Amniotic stem cell (primary cell): ENCODE measurements around the gene ITPK1.

Experiments
- DNase-seq: peaks from one replicate; lab custom pipeline; 2025; lab: John Stamatoyannopoulos, UW

ITPK1 gene

DNA sequence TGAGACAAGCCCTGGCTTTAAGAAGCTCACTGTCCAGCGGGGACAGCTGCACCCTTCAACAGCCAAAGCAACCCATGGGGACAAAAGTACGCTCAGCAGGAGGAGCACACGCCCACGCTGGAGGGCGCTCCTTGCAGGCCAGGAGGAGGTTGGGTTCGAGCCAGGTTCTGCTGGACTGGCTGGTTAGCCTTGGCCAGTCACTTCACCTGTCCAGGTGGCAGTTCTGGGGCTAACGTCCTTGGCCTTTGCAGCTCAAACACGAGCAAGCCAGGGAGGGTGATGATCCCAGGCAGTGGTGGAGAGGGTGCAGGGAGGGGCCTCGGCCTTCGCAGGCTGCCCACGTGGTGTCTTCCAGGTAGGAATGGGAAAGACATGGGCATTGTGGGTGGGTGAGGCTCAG is 179.6 kb downstream of the ITPK1 start:
- no peak for DNase-seq

DNA sequence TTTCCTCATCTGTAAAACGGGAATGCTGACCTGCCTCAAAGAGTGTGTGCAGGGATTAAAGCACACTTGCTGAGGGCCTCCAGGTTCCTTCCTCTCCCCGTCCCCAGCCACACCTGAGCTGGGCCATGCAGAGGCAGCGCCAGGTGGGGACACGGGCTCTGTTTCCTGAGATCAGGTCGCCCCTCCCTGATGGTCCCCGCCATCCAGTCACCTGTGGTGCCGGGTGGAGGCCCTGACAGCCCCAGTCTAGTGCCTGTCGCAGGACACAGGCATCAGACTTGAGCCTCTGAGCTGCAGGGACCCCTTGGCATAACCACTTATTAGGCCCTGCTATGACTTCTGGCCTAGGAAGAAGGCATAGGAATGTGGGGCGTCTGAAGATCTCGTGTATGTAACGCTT is 180.3 kb downstream of the ITPK1 start:
- DNase-seq: no peak

DNA sequence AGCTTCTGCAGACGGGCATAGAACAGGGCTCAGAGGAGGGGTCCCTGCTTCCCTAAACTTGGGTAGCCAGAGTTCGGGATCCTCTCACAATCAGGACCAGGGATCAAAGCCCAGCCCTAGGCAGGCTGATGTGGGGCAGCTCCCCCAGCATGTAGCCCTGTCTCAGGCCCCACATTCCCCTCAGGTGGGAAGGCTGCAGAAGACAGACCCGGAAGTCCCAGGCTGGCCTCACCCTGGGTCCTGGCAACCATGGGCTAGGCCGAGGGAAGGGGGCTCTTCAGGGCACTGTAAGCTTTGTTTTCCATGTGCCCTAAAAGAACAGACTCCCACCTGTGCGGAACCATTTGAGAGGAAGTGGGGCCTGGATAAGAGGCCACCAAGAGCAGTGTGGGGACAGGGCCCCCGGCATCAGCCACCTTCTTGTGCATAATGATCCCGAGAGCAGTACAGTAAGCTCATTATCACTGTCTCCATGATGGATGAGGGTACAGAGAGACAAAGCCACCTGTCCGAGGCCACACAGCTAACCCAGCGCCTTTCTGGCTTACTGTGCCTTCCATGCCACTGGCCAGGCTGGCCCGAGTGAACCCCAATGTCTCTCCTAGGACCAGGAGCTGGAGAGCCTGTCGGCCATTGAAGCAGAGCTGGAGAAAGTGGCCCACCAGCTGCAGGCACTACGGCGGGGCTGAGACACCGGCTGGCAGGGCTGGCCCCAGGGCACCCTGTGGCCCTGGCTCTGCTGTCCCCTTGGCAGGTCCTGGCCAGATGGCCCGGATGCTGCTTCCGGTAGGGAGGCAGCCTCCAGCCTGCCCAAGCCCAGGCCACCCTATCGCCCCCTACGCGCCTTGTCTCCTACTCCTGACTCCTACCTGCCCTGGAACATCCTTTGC is 181.3 kb downstream of the ITPK1 start:
- DNase-seq: no peak

DNA sequence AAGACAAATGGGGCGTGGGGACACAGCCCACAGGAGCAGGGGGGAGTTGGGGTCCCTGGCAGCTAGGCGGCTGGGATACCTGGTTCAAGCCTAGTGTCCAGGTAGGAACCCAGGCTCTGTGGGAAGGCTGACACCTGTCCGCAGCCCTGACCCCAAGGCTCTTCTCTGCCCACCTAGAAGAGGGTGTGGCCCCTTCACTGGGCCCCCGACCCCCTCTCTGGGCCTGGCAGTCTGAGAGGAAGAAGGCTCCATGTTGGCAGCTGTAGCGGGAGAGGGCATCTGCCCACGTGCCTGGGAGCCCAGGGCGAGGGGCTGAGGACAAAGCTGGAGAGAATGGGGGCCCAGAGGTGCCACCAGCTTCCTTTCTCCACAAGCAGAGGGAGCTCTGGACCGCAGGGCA is 182.2 kb downstream of the ITPK1 start:
- DNase-seq: no peak

DNA sequence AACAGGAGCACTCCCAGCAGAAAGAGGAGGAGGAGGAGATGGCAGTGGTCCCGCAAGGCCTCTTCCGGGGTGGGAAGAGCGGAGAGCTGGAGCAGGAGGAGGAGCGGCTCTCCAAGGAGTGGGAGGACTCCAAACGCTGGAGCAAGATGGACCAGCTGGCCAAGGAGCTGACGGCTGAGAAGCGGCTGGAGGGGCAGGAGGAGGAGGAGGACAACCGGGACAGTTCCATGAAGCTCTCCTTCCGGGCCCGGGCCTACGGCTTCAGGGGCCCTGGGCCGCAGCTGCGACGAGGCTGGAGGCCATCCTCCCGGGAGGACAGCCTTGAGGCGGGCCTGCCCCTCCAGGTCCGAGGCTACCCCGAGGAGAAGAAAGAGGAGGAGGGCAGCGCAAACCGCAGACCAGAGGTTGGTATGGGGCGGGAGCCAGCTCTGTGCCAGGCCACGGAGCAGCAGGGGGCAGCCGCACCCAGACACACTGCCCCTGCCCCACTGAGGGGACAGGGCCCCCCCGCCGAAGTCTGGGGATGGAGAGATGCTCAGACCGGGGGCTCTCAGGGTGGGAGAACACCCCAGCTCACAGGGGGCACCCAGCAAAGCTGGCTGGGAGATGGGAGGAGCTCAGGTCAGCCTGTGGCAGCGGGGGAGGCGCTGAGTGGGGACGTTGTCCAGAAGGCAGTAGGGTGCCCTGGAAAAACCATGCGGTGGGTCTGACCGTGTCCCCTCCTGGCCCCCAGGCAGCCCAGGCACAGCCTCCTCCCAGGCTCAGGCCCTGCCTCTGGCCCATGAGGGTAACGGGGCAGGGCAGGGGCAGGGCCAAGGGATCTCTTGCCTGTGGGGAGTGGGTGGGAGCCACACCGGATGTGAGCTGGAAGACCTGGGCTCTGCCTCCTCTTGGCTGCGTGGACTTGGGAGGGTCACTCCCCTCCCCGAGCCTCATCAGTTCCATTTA is 183.0 kb downstream of the ITPK1 start:
- DNase-seq: no peak

DNA sequence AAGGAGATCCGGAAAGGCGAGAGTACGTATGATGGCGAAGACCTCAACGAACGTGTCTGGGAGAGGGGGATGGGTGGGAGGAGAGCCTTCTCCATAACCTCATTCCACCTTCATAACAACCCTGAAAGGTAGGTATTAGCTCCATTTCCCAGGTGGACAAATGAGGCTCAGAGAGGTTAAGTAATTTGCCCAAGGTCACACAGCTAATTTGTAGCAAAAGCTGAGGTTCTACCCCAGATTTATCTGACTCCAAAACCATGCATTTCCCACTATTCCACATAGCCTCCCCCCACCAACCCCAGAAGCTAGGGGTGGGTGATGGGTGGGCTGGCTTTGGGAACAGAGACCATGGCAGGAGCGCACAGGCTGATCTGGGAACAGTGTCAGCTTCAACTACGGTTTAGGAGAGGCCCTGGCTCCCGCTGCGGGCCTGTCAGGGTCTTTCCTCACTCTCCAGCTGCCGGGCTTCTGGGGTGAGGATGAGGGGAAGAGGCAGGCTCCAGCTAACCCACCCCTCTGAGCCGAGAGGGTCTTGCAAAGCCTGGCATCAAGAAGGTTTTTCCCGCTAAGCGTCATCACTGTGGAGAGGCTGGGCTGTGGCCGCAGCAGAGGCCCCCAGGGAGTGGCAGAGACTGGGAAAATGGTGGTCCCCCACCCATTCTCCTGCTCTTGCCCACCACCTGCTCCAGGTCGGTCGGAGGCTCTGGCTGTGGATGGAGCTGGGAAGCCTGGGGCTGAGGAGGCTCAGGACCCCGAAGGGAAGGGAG is 183.9 kb downstream of the ITPK1 start:
- no peak for DNase-seq

DNA sequence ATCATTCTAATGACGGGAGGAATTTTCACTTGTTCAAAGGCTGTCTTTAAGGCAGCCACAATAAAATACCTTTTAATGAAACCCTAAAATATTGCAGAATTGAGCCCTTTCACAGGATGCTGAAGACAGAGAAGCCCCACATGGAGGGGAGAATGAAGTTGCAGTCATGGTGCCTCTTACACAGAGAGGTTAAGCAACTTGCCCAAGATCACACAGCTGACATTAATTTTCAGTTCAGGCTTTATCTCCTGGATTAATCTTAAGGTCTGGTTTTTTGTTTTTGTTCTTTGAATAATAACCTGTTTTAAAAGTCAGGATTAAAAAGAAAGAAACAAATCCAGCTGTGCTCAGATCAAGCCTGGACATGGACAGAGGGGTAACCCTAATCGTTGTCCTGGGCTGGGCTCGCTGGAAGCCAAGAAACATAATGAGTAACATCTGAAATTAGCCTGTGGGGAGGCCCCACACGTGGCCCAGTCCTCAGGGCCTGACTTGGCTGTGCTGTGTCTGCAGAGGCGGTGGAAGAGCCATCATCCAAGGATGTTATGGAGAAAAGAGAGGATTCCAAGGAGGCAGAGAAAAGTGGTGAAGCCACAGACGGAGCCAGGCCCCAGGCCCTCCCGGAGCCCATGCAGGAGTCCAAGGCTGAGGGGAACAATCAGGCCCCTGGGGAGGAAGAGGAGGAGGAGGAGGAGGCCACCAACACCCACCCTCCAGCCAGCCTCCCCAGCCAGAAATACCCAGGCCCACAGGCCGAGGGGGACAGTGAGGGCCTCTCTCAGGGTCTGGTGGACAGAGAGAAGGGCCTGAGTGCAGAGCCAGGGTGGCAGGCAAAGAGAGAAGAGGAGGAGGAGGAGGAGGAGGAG is 184.8 kb downstream of the ITPK1 start:
- no peak for DNase-seq

DNA sequence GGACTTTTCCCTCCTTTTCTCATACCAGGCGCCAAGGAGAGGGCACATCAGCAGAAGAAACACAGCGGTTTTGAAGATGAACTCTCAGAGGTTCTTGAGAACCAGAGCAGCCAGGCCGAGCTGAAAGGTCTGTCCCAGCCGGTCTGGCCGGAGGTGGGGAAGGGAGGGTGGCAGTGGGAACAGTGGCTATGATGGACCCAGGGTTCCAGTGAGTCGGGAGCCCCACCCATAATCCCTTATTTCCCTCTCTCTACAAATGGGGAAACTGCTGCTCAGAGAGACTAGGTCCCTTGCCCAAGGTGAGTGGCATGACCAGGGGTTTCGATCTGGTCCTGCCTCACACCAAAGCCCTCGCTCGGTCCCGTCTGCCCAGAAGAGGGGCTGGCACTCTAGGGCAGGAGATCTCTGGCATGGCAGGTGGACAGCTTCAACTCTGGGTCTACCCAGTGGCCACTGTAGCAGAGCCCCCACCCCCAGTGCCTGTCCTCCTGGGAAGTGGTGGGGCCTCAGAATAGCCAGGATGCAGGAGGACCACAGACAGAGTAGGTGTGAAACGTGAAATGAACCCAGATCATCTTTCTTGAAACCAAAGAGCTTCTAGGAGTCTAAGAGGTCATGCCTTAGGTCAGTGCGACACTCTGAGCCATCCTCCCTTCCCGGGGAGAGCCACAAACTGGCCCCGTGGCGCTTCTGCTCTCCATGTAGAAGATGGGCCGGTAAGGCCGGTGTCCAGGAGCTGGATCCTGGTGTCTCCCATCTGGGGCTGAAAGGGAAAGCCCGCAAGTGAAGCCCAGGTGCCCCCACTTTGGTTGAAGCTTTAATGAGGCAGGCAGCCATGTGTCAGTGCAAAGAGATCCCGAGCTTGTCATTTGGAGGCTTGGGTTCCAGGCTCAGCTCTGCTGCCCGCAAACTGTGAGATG is 185.8 kb downstream of the ITPK1 start:
- no peak for DNase-seq

DNA sequence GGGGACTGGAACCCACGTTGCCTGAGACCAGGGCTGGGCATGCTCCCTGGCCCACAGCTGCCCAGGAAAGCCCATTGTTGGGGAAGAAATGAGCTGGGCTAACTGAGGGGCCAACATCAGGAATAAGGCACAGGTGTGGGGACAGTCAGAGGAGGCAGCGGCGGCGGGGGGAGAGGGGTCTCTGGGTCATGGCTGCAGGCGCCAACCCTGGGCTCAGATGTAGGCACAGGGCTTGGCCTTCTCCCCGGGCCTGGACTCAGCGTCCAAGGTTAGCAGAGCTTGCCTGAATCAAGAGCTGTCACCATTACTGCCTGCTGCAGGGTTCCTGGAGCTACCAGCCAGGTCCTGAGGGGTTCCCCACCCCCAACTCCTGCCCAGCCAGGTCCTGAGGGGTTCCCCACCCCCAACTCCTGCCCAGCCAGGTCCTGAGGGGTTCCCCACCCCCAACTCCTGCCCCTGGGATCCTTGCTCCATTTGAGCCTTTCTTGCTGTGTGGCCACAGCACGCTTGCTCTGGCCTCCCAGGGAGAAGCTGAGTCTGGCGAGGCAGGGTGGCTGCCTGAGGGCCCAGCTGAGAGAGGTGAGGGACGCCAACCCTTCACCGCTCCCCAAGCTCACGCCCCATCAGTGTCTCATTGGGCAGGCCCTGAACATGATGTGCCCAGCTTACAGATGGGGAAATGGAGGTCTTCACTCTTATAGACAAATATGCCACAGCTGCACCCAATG is 186.6 kb downstream of the ITPK1 start:
- no peak for DNase-seq

DNA sequence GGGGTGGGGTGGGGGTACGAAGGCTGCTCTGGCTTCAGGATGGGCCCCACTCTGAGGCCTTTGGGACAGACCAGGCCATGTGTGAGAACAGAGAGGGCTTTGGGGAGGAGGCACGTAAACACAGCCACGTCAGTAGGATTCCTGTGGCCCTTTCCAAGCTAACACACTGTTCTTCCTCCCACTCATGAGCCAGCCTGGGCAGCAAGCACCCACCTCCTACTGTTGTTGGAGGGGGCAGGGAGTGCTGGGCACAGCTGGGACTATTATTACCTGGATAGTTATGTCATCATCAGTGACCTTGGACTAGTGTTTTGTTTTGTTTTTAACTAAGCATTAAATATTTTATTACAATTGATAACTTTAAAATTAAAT is 187.5 kb downstream of the ITPK1 start:
- no peak for DNase-seq

DNA sequence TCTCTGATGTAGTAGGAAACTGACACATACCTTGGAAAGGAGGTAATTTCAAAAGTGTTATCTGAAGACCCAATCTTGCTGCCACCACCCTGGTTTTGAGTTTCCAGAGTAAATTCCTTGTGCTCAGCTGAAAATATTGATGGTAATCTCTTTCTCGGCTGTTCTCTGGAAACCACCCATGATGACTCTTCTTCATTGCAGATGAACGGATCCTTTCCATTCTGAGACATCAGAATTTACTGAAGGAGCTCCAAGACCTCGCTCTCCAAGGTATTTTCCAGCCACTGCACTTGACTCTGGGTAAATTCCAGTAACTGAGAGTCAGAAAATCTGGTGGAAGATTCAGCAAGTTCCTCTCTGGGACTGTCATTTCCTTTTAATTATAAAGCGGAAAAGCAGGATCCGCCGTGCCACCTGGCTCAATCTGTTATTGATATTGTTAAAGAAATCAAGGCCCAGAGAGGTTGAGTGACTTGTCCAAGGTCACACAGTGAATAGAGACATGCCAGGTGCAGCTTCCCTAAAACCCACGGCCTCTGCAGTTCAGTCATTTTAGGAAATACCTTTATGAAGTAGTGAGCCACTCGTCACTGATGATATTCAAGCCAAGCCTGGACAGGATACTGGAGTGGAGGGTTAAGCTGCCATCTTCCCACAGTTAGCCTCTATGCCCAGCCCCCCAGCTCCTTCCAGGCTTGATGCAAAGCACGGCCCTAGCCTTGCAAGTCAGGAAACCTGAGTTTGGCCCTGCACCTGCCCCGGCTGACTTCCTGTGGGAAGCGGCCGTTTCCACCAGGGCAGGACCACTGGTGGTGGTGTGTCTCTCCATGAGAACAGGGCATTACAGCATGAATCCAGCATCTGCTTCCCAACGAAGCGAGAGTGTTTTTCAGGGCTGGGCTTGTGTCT is 188.1 kb downstream of the ITPK1 start:
- no peak for DNase-seq

DNA sequence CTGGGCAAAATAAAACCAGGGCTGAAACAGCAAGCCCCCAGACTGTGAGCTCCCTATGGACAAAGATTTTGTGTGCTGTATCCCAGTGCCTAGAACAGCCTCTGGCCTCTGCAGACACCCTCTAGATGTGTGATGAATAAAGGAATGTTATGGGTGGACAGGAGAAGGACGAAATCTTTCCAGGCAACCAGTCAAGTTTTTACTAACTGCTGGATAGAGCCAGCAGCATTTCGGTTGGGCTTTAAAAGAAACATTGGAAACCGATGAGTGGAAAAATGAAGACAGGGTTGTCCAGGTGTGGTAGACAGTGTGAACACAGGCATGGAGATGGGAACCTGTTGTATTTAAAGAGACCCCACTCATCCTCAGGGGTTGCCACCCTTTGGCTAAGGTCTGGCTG is 188.8 kb downstream of the ITPK1 start:
- DNase-seq: no peak

DNA sequence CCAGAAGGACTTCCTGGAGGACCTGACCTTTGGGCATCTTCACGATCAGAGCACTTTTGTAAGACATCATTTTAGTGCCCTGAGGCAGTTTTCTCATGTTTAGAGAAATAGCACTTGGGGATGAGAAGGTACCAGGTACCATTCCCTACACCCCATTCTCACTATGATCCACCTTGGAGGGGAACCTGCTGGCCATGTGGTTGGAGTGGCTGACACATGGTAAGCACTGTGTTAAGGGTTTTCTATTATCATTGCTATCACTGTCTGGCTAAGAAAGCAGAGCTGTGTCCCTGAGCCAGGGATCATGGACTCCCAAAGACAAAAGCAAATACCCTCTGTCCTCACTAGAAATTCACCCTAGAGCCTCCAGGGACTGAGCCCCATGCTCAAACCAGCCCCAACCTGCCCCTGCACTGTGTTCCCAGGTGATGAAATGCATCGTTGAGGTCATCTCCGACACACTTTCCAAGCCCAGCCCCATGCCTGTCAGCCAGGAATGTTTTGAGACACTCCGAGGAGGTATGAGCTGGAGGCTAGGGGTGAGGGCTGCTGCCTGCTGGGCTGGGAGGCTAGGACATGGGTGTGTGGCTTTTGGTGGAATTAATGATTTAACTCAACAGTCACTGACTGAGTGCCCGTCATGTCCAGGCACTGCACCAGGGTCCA is 189.4 kb downstream of the ITPK1 start:
- DNase-seq: no peak

DNA sequence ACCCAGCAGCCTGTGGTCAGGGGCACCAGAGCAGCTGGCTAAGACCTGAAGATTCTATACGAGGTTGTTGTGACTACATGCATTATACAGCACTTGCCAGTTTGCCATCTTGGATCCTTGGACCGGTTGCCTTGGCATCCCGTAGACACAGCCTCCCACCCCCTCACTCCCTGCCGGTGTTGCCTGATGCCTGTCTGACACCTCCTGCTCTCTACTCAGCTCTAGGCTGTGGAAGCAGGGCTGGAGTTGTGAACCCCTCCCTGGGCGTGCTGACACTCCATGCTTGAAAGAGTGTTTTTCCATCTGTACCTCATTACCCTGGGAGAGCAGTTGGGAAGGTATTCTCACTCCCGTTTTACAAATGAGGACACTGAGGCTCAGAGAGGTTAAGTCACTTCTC is 190.3 kb downstream of the ITPK1 start:
- no peak for DNase-seq

DNA sequence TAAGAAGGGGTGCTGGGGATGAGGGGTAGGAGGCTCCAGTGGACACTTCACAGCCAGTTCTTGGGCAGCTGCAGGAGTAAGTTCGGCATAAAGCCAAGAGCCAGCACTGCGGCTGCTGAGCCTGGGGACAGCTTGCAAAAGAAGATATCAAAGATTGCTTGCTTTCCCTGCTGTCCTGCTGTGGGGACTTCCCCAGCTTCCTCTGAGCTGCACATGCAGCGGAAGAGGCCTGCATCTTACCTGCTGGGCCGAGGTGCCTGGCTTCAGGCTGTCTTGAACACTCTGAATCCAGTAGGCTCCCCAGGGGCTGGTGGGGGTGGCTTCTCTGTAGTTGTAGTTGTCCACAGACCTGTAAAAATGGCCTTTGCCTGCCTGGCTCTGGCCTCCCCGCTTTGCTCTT is 191.5 kb downstream of the ITPK1 start:
- no peak for DNase-seq

DNA sequence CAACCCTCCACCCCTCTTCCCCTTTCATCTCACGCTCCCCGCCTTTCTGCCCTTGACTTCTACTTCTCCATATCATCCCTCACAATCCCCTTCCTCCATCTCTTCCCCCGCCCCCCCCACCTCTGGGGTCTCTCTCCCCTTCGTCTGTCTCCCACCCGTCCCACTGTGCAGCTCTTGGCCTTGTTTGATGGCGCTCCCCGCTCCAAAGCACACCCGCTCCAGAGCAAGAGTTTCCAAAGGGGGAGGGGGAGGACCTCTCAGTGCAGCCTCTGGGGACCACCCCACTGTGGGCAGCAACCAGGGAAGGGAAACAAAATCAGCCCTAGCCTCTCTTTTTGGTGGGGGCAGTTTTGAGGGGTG is 192.0 kb downstream of the ITPK1 start:
- no peak for DNase-seq

DNA sequence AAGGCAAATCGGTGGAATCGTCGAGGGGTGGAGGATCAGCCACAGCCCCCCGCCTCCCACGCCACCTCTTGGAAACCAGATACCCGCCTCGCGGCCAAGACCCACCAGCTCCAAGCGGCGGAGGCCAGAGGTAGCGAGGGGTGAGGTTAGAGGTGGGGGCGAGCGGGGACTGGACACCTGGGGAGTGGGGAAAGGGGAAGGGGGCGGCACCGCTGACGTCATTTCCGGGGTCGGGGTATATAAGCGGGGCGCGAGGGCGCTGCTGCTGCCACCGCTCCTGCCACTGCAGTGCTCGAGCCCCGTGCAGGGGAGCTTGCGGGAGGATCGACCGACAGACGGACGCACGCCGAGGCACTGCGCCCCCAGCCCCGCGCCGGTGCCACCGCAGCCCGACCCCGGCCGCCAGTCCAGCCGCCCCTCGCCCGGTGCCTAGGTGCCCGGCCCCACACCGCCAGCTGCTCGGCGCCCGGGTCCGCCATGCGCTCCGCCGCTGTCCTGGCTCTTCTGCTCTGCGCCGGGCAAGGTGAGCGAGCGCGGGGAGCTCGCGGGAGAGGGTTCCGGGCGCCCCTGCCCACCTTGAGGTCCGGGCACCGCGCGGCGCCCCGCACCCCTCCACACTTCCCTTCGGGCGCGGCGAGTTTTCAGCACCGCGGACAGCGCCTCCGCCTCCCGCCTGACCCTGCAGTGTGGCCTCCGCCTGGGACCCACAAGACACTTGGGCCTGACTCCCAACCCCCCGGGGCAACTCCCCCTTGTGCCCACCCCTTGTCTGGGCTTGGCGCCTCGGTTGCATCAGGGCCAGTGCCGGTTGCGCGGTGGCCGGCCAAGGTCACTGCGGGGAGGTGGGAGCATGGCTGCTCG is 192.6 kb downstream of the ITPK1 start, which contains the start of gene CHGA:
Gene CHGA (plus strand): TSS at position 268 of the 861 bp plus-strand sequence. CDS start 210 bp downstream, at position 478.
- no peak for DNase-seq
